DOHH2 (cell line): ENCODE data around the gene OR13J1.
A peak's percentile ranks its signal among the peaks of the same experiment; 100 is the strongest.

Source experiments
- H3F3A ChIP-seq: fragments of 200-600 bp; sonication (generic), shearing (Covaris generic); 2 replicates; pipeline ENCODE4 v1.6.0; 2016; ENCODE audit warnings: antibody characterized with exemption, mild to moderate bottlenecking; ENCODE audit not compliant: control insufficient read depth, insufficient read depth
- H3K27ac ChIP-seq: fragments of 200-600 bp; sonication (generic); 2 replicates; pipeline ENCODE4 v1.5.1; 2014; ENCODE audit warnings: low read depth, mild to moderate bottlenecking, low read length, moderate library complexity
- H3K27me3 ChIP-seq: fragments of 200-600 bp; sonication (generic); 2 replicates; pipeline ENCODE4 v1.6.1; 2014; ENCODE audit warnings: mild to moderate bottlenecking, low read length, mixed read lengths; ENCODE audit not compliant: control insufficient read depth
- H3K36me3 ChIP-seq: fragments of 200-600 bp; sonication (generic); 2 replicates; pipeline ENCODE4 v1.6.1; 2014; ENCODE audit warnings: mild to moderate bottlenecking, low read length, moderate library complexity, mixed read lengths; ENCODE audit not compliant: control insufficient read depth
- H3K4me1 ChIP-seq: fragments of 200-600 bp; sonication (generic); 2 replicates; pipeline ENCODE4 v1.6.1; 2014; ENCODE audit warnings: mild to moderate bottlenecking, low read length, mixed read lengths; ENCODE audit not compliant: control insufficient read depth
- H3K4me2 ChIP-seq: fragments of 200-600 bp; sonication (generic); 2 replicates; pipeline ENCODE4 v1.6.0; 2014; ENCODE audit warnings: mild to moderate bottlenecking, low read length, moderate library complexity
- H3K4me3 ChIP-seq: fragments of 200-600 bp; sonication (generic); 2 replicates; pipeline ENCODE4 v1.5.1; 2014; ENCODE audit warnings: mild to moderate bottlenecking, low read length, mixed read lengths
- H3K79me2 ChIP-seq: fragments of 200-600 bp; sonication (generic); 2 replicates; pipeline ENCODE4 v1.6.1; 2014; ENCODE audit warnings: mild to moderate bottlenecking, low read length, mixed read lengths; ENCODE audit not compliant: control insufficient read depth
- H3K9me2 ChIP-seq: fragments of 200-600 bp; sonication (generic); replicated peaks from 2 replicates; pipeline ENCODE4 v1.6.1; 2014; ENCODE audit warnings: mild to moderate bottlenecking, low read length, mixed read lengths; ENCODE audit not compliant: control insufficient read depth
- H3K9me3 ChIP-seq: fragments of 200-600 bp; sonication (generic); 2 replicates; pipeline ENCODE4 v1.6.1; 2014; ENCODE audit warnings: antibody characterized with exemption, low read length, mixed read lengths; ENCODE audit not compliant: control insufficient read depth, insufficient read depth
- H4K20me1 ChIP-seq: fragments of 200-600 bp; sonication (generic); 2 replicates; pipeline ENCODE4 v1.6.0; 2014; ENCODE audit warnings: low read depth, mild to moderate bottlenecking, antibody characterized with exemption, low read length, moderate library complexity; ENCODE audit not compliant: control insufficient read depth, insufficient read depth
- CTCF ChIP-seq: fragments of 200-600 bp; sonication (generic); IDR thresholded peaks from one replicate; pipeline ENCODE4 v1.5.1; 2014; ENCODE audit warnings: antibody characterized with exemption, mild to moderate bottlenecking, low read depth, low read length; ENCODE audit not compliant: poor library complexity, severe bottlenecking
- EZH2phosphoT487 ChIP-seq: fragments of 200-600 bp; sonication (generic); IDR thresholded peaks from 2 replicates; pipeline ENCODE4 v1.6.1; 2017; ENCODE audit warnings: borderline replicate concordance, mild to moderate bottlenecking, antibody characterized with exemption, low read length, moderate library complexity, mixed read lengths

Gene OR13J1

GRCh38 chr9:35852876-35853865 is 17.0 kb downstream of the OR13J1 start:
- H3K36me3 ChIP-seq, result no peaks in the 10 kb centered on the region
- no peak overlapping the region for H3K4me3 ChIP-seq
- no peaks in the 10 kb centered on the region for H3K79me2 ChIP-seq
- no peaks in the 10 kb centered on the region for H4K20me1 ChIP-seq
- H3K9me2 ChIP-seq, result no peaks in the 10 kb centered on the region
- H3F3A ChIP-seq, result no peaks in the 10 kb centered on the region
- no peak for TF ChIP-seq CTCF
- peaks cover 9% of the 10 kb centered on the region; the same call in 1 of the 2 replicates for H3K27me3 ChIP-seq
- no peak overlapping the region for H3K4me2 ChIP-seq
- H3K4me1 ChIP-seq, result peaks cover 3% of the 10 kb centered on the region
- H3K27ac ChIP-seq, result no peak overlapping the region
- H3K9me3 ChIP-seq, result no peaks in the 10 kb centered on the region

- Histone ChIP-seq H4K20me1 (no peaks in the 10 kb centered on the region), H3K9me3 (no peaks in the 10 kb centered on the region), H3K9me2 (no peaks in the 10 kb centered on the region), H3K27ac (no peak overlapping the region), H3K4me2 (no peak overlapping the region), H3F3A (no peaks in the 10 kb centered on the region), H3K4me1 (peaks cover 9% of the 10 kb centered on the region), H3K27me3 (peaks cover 9% of the 10 kb centered on the region; the same call in 1 of the 2 replicates), H3K4me3 (no peak overlapping the region), H3K79me2 (no peaks in the 10 kb centered on the region), H3K36me3 (no peaks in the 10 kb centered on the region)
- TF ChIP-seq EZH2phosphoT487 (no peak), CTCF (no peak)
Measured at GRCh38 chr9:35852267-35852815, 17.9 kb downstream of the OR13J1 start.

GRCh38 chr9:35847792-35848572 is 22.2 kb downstream of the OR13J1 start:
- no peak overlapping the region for H3K27ac ChIP-seq
- H3K9me2 ChIP-seq, result no peaks in the 10 kb centered on the region
- no peaks in the 10 kb centered on the region for H3K27me3 ChIP-seq
- H3K4me1 ChIP-seq, result peaks cover 26% of the 10 kb centered on the region
- no peaks in the 10 kb centered on the region for H3K36me3 ChIP-seq
- TF ChIP-seq CTCF (no peak), EZH2phosphoT487 (no peak)
- H3K79me2 ChIP-seq, result no peaks in the 10 kb centered on the region
- H3F3A ChIP-seq, result no peaks in the 10 kb centered on the region
- H3K4me2 ChIP-seq, result peak overlapping the region; percentile 40
- H4K20me1 ChIP-seq, result no peaks in the 10 kb centered on the region
- no peaks in the 10 kb centered on the region for H3K9me3 ChIP-seq
- no peak overlapping the region for H3K4me3 ChIP-seq
